Stimulated activated CD8-positive, alpha-beta memory T cell treated with anti-CD3 and anti-CD28 coated beads, Interleukin-12 subunit alpha, Interleukin-12 subunit beta, amount 100 ng/mL, for 1 hour (primary cell): ENCODE data around the gene DNHD1.

Experiments
- DNase-seq: peaks from one replicate; pipeline ENCODE4 v3.0.0-alpha.2; 2020; ENCODE audit warnings: low read depth

Gene DNHD1

GRCh38 chr11:6563121-6563619 is 66.1 kb downstream of the DNHD1 start:
- DNase-seq: no peak

GRCh38 chr11:6563667-6564066 is 66.6 kb downstream of the DNHD1 start:
- DNase-seq: no peak

GRCh38 chr11:6565325-6565724 is 68.2 kb downstream of the DNHD1 start:
- DNase-seq: no peak

GRCh38 chr11:6565988-6566703 is 69.1 kb downstream of the DNHD1 start:
- no peak for DNase-seq

- no peak for DNase-seq
Measured at GRCh38 chr11:6566704-6567370, 69.8 kb downstream of the DNHD1 start.

GRCh38 chr11:6567371-6567745 is 70.3 kb downstream of the DNHD1 start:
- no peak for DNase-seq

- no peak for DNase-seq
Measured at GRCh38 chr11:6568191-6568918, 71.3 kb downstream of the DNHD1 start.

GRCh38 chr11:6569706-6570105 is 72.6 kb downstream of the DNHD1 start:
- no peak for DNase-seq

GRCh38 chr11:6570691-6571427 is 73.8 kb downstream of the DNHD1 start:
- no peak for DNase-seq

GRCh38 chr11:6571434-6572008 is 74.4 kb downstream of the DNHD1 start:
- no peak for DNase-seq

GRCh38 chr11:6572215-6572614 is 75.1 kb downstream of the DNHD1 start:
- no peak for DNase-seq

GRCh38 chr11:6574816-6575715 is 78.0 kb downstream of the DNHD1 start:
- DNase-seq: no peak

- DNase-seq: no peak
Measured at GRCh38 chr11:6576471-6577373, 79.6 kb downstream of the DNHD1 start.

- DNase-seq: no peak
Measured at GRCh38 chr11:6578134-6578533, 81.1 kb downstream of the DNHD1 start.

GRCh38 chr11:6579681-6580080 is 82.6 kb downstream of the DNHD1 start:
- DNase-seq: no peak

- DNase-seq: no peak
Measured at GRCh38 chr11:6583584-6583983, 86.5 kb downstream of the DNHD1 start.

GRCh38 chr11:6584528-6584927 is 87.4 kb downstream of the DNHD1 start:
- no peak for DNase-seq

- no peak for DNase-seq
Measured at GRCh38 chr11:6586434-6587359, 89.6 kb downstream of the DNHD1 start.
